Left renal pelvis (tissue), 4 donors: ENCODE results near the gene BPIFB6. TPM values are rescaled to one million over a fixed set of nuclear protein-coding genes. Genes with fewer than 3 reads are reported as not detected.
"Not testable (repeated sequence)": the region's sequence is repeated elsewhere in the genome, so short reads cannot be mapped to it uniquely, and the experiment has no call there.

Source experiments
- DNase-seq, 4 donors: peaks; one replicate each; pipeline ENCODE4 v3.0.0-alpha.2; 2013; ENCODE audit warnings: low read depth in 4 of 4, low spot score in 3 of 4
- polyA plus RNA-seq, 4 donors: library from polyadenylated mRNA; unstranded; fragments of 120-200 nt; gene quantifications; one replicate each; pipeline ENCODE4 v1.2.1, GENCODE V29; 2013; ENCODE audit not compliant: insufficient read length in 4 of 4

The BPIFB6 gene
- polyA plus RNA-seq, 4 donors: not detected

GRCh38 chr20:33027769-33028751 lies 3.4 kb upstream of the BPIFB6 start:
- no peak for DNase-seq

GRCh38 chr20:33028875-33029274 lies 2.6 kb upstream of the BPIFB6 start:
- no peak for DNase-seq

GRCh38 chr20:33030076-33030475 lies 1.4 kb upstream of the BPIFB6 start:
- no peak for DNase-seq

GRCh38 chr20:33030569-33030968 lies 879 bp upstream of the BPIFB6 start:
- no peak for DNase-seq

- DNase-seq: no peak
These were observed 1.1 kb downstream of the BPIFB6 start for GRCh38 chr20:33032555-33032954.

GRCh38 chr20:33033381-33033780 lies 1.9 kb downstream of the BPIFB6 start:
- no peak for DNase-seq

GRCh38 chr20:33034115-33034514 lies 2.7 kb downstream of the BPIFB6 start:
- no peak for DNase-seq

GRCh38 chr20:33034901-33035492 lies 3.5 kb downstream of the BPIFB6 start:
- no peak for DNase-seq

- DNase-seq: no peak
These were observed 6.0 kb downstream of the BPIFB6 start for GRCh38 chr20:33037456-33037855.

- DNase-seq: no peak
These were observed 6.8 kb downstream of the BPIFB6 start for GRCh38 chr20:33038243-33038642.

GRCh38 chr20:33042430-33042829 lies 11.0 kb downstream of the BPIFB6 start:
- DNase-seq: no peak

- no peak for DNase-seq
These were observed 11.7 kb downstream of the BPIFB6 start for GRCh38 chr20:33042983-33043730.

- no peak for DNase-seq
These were observed 12.3 kb downstream of the BPIFB6 start for GRCh38 chr20:33043731-33044181.

GRCh38 chr20:33045129-33045721 lies 13.8 kb downstream of the BPIFB6 start:
- not testable (repeated sequence) for DNase-seq

GRCh38 chr20:33046412-33046811 lies 15.0 kb downstream of the BPIFB6 start:
- no peak for DNase-seq

- DNase-seq: no peak
These were observed 19.9 kb downstream of the BPIFB6 start for GRCh38 chr20:33051333-33051732.

GRCh38 chr20:33053291-33054106 lies 22.1 kb downstream of the BPIFB6 start, which contains the start of gene BPIFB3:
Gene BPIFB3, plus strand, starts transcription at chr20:33053903. Its CDS starts 1,533 bp downstream, at chr20:33055436.
- DNase-seq: no peak

GRCh38 chr20:33054381-33054780 lies 22.9 kb downstream of the BPIFB6 start:
- DNase-seq: no peak

- DNase-seq: no peak
These were observed 23.3 kb downstream of the BPIFB6 start for GRCh38 chr20:33054791-33055190.

- DNase-seq: no peak
These were observed 27.7 kb downstream of the BPIFB6 start for GRCh38 chr20:33059136-33059535.
